Endodermal cell (in vitro differentiated cells): Measurements from ENCODE around the gene LIPT2. TPM values are rescaled to one million over a fixed set of nuclear protein-coding genes. Genes with fewer than 3 reads are reported as not detected.

Experiments
- DNase-seq: peaks from one replicate; pipeline ENCODE4 v3.0.0-alpha.2; 2017
- H3K27ac ChIP-seq: 2 replicates; pipeline ENCODE4 v1.5.1; 2013; ENCODE audit warnings: mild to moderate bottlenecking, low read depth, low read length, moderate library complexity
- H3K27me3 ChIP-seq: 2 replicates; pipeline ENCODE4 v1.6.1; 2013; ENCODE audit warnings: mild to moderate bottlenecking, low read length, moderate library complexity; ENCODE audit not compliant: insufficient read depth, control insufficient read depth, poor library complexity, severe bottlenecking
- H3K36me3 ChIP-seq: 2 replicates; pipeline ENCODE4 v1.7.0; 2013; ENCODE audit warnings: mild to moderate bottlenecking, low read length, moderate library complexity; ENCODE audit not compliant: control insufficient read depth, insufficient read depth
- H3K4me1 ChIP-seq: one replicate; pipeline ENCODE4 v1.7.0; 2013; ENCODE audit warnings: low read length; ENCODE audit not compliant: control insufficient read depth, insufficient read depth
- H3K4me3 ChIP-seq: 2 replicates; pipeline ENCODE4 v1.5.1; 2013; ENCODE audit warnings: mild to moderate bottlenecking, low read length, moderate library complexity
- H3K9ac ChIP-seq: 2 replicates; pipeline ENCODE4 v1.6.1; 2013; ENCODE audit warnings: mild to moderate bottlenecking, low read length, moderate library complexity; ENCODE audit not compliant: poor library complexity, severe bottlenecking; ENCODE audit errors: extremely low read depth
- H3K9me3 ChIP-seq: 2 replicates; pipeline ENCODE4 v1.6.1; 2013; ENCODE audit warnings: mild to moderate bottlenecking, low read length, moderate library complexity; ENCODE audit not compliant: control insufficient read depth
- H3K27ac Mint-ChIP-seq: 2 replicates; pipeline ENCODE4 v1.8.0; 2020; ENCODE audit warnings: mixed read lengths
- H3K27me3 Mint-ChIP-seq: 2 replicates; pipeline ENCODE4 v1.8.0; 2021; ENCODE audit warnings: mild to moderate bottlenecking, mixed read lengths; ENCODE audit not compliant: insufficient read depth
- H3K36me3 Mint-ChIP-seq: 2 replicates; pipeline ENCODE4 v1.8.0; 2020; ENCODE audit warnings: low read depth, mixed read lengths
- H3K4me1 Mint-ChIP-seq: 2 replicates; pipeline ENCODE4 v1.8.0; 2020; ENCODE audit warnings: mixed read lengths
- H3K4me3 Mint-ChIP-seq: 2 replicates; pipeline ENCODE4 v1.8.0; 2020; ENCODE audit warnings: mild to moderate bottlenecking, moderate library complexity, mixed read lengths
- H3K9me3 Mint-ChIP-seq: 2 replicates; pipeline ENCODE4 v1.8.0; 2020; ENCODE audit warnings: mild to moderate bottlenecking, mixed read lengths
- WGBS, 2 experiments: methylation state at CpG; one replicate each; pipeline versions ENCODE4 v1.1.5 to v1.1.7; 2013; ENCODE audit warnings: missing lambda C conversion rate in 2 of 2, mixed read lengths in 1 of 2; ENCODE audit not compliant: insufficient coverage in 1 of 2, insufficient read length in 1 of 2; 5-methylcytosine and 5-hydroxymethylcytosine counted together
- total RNA-seq, 2 donors: library from RNA; stranded (reverse); fragmentation: NEBNext Ultra II Directional in 1 of 2; extraction: Animal tissue kit (Norgen Biotek cat#: 25700) in 1 of 2; gene quantifications; 2 replicates in 1 of 2; 3 replicates in 1 of 2; pipeline ENCODE4 v1.2.1, GENCODE V29; 2021
- TF ChIP-seq, protein P1 (sequence below): fragments of 200-600 bp; sonication (generic); conservative IDR thresholded peaks from 2 replicates; pipeline ENCODE4 v1.5.0; 2021; ENCODE audit warnings: antibody characterized with exemption, mild to moderate bottlenecking

The LIPT2 gene
- total RNA-seq, 2 donors from 2014 or later: 6.7 to 9.4 TPM

DNA sequence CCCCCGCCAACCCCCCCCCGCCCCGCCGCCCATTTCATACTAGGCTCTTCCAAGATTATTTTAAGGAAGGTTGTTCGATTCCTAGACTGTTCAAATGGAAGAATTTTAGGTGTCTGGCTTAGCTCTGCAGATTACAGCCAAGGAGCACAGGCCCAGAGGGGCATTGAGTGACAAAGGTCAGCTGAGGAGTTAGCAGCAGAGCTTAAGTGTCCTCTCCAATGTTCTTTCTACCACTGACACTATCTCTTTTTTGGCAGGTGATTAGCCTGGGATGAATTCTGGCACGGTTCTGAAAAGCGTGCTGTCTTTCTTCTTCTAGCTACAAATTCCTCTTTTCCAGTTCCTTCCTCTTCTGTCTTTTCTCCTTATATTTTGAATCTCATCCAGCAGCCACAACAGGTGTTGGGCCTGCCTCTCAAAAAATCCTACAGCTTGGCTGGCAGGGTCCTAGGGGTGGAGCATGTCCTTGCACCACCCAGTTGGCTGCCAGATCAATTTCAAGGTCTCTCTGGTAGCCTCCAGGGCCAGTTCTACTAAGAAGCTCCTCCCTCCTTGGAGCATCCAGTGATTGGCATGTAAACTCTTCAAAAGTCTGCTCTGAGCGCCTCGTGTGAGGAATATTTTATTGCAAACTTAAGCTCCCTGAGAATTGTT is 49.2 kb downstream of the LIPT2 start:
- no peak overlapping the region for H3K4me3 Mint-ChIP-seq
- TF ChIP-seq, protein P1, sequence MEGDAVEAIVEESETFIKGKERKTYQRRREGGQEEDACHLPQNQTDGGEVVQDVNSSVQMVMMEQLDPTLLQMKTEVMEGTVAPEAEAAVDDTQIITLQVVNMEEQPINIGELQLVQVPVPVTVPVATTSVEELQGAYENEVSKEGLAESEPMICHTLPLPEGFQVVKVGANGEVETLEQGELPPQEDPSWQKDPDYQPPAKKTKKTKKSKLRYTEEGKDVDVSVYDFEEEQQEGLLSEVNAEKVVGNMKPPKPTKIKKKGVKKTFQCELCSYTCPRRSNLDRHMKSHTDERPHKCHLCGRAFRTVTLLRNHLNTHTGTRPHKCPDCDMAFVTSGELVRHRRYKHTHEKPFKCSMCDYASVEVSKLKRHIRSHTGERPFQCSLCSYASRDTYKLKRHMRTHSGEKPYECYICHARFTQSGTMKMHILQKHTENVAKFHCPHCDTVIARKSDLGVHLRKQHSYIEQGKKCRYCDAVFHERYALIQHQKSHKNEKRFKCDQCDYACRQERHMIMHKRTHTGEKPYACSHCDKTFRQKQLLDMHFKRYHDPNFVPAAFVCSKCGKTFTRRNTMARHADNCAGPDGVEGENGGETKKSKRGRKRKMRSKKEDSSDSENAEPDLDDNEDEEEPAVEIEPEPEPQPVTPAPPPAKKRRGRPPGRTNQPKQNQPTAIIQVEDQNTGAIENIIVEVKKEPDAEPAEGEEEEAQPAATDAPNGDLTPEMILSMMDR: no peak
- no peaks in the 10 kb centered on the region for H3K9me3 Mint-ChIP-seq
- H3K9ac ChIP-seq: no peak overlapping the region
- peaks cover 32% of the 10 kb centered on the region for H3K4me1 Mint-ChIP-seq
- peak; percentile 60 for DNase-seq
- H3K27ac ChIP-seq: no peak overlapping the region
- peaks cover 10% of the 10 kb centered on the region for H3K4me1 ChIP-seq
- peak overlapping the region; percentile 65 for H3K27ac Mint-ChIP-seq
- no peaks in the 10 kb centered on the region for H3K27me3 Mint-ChIP-seq
- H3K4me3 ChIP-seq: no peak overlapping the region
- 89 to 93% methylated on average over 5 to 9 of the region's 9 CpGs for WGBS, 2 experiments
- no peaks in the 10 kb centered on the region for H3K36me3 Mint-ChIP-seq
- no peaks in the 10 kb centered on the region for H3K9me3 ChIP-seq
- H3K27me3 ChIP-seq: no peaks in the 10 kb centered on the region
- no peaks in the 10 kb centered on the region for H3K36me3 ChIP-seq

DNA sequence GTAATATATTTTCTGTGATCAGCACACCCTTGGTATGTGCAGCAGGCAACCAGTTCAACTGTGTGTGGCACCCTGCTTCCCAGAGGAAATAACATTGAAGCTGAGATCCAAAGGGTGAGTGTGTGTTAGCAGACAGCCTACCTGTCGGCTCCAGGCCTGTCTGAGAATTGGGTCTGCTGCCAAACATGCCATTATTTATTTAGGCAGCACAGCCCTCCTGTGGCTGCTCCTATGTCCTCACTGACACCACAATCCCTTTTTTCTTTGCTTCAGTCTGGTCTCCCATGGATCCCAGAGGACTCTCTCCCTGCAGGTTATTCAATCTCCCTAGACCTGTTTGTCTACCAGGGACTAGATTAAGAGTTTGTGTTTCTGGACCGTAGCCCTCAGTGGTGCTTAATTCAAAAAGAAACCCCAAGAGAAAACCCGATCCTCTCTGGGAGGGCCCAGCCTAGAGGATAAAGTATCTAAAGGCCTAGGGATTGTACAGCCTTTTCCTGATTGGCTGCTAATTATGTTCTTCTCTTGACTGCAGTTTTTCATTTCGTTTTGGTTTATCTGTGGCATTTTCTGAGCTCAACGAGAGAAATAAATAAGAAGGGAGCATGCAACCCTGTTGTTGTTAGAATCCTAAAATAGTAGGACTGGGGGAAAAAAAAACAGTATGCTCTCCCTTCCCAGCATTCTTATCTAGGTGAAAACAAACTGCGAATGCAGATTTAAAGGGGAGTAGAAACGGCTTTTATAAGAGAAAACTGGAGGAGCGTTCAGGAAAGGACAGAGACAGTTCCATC is 50.3 kb downstream of the LIPT2 start:
- Mint-ChIP-seq H3K36me3 (no peaks in the 10 kb centered on the region), H3K4me3 (peak overlapping the region; percentile 14), H3K27ac (peak overlapping the region; percentile 87), H3K27me3 (no peaks in the 10 kb centered on the region), H3K4me1 (peaks cover 32% of the 10 kb centered on the region), H3K9me3 (no peaks in the 10 kb centered on the region)
- H3K4me1 ChIP-seq: peaks cover 10% of the 10 kb centered on the region
- no peaks in the 10 kb centered on the region for H3K27me3 ChIP-seq
- H3K27ac ChIP-seq: no peak overlapping the region
- no peak overlapping the region for H3K9ac ChIP-seq
- TF ChIP-seq, protein P1: peak; percentile 44
- H3K9me3 ChIP-seq: no peaks in the 10 kb centered on the region
- DNase-seq: peak; percentile 75
- 54 to 63% methylated on average over 4 to 8 of the region's 8 CpGs for WGBS, 2 experiments
- H3K4me3 ChIP-seq: peak overlapping the region; percentile 39
- H3K36me3 ChIP-seq: no peaks in the 10 kb centered on the region

DNA sequence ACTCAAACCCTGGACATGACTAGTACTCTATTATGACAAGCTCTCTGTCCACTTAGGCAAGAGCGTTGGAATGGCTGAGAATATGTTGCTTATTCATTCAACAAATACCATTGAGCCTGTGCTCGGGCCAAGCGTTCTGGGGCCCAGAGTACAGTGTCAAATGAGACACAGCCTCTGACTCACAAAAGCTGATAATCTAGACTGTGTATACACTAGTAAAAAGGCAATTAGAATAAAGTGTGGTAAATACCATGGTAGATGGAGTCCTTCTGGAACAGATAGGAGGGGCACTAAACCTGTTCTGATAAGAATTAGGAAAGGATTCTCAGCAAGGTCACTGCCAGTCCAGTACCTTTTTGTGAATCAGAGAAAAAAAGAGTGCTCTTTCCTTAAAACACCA is 50.9 kb downstream of the LIPT2 start:
- 94 to 100% methylated on average over 2 to 3 of the region's 3 CpGs for WGBS, 2 experiments
- Histone ChIP-seq H3K9ac (no peak overlapping the region), H3K9me3 (no peaks in the 10 kb centered on the region), H3K27ac (no peak overlapping the region), H3K4me1 (peaks cover 10% of the 10 kb centered on the region), H3K36me3 (no peaks in the 10 kb centered on the region), H3K27me3 (no peaks in the 10 kb centered on the region), H3K4me3 (peak overlapping the region; percentile 39)
- Mint-ChIP-seq H3K9me3 (no peaks in the 10 kb centered on the region), H3K27me3 (no peaks in the 10 kb centered on the region), H3K4me3 (no peak overlapping the region), H3K27ac (peak overlapping the region; percentile 37), H3K36me3 (no peaks in the 10 kb centered on the region), H3K4me1 (peaks cover 32% of the 10 kb centered on the region)
- TF ChIP-seq, protein P1: no peak
- DNase-seq: no peak

Other genes starting within 250 kb of the LIPT2 start
- not detected for gene P4HA3, start 182.1 kb downstream of the LIPT2 start, total RNA-seq
- 10 to 100 TPM; 12.0 to 16.1 TPM for gene PGM2L1, start 95.3 kb downstream of the LIPT2 start, total RNA-seq
- 1 to 10 TPM; 3.6 to 9.0 TPM for gene KCNE3, start 26.2 kb downstream of the LIPT2 start, total RNA-seq
- 10 to 100 TPM; 38.5 to 52.2 TPM for gene POLD3, start 98.9 kb upstream of the LIPT2 start, total RNA-seq
- 1 to 10 TPM in 1 of 2 donors, under 1 TPM in 1; 0.44 to 1.2 TPM for gene CHRDL2, start 237.7 kb upstream of the LIPT2 start, total RNA-seq